Caco-2 (cell line): ENCODE measurements around the gene CACNA2D1. TPM values are rescaled to one million over a fixed set of nuclear protein-coding genes. Genes with fewer than 3 reads are reported as not detected.
"Not testable (repeated sequence)": the region's sequence is repeated elsewhere in the genome, so short reads cannot be mapped to it uniquely, and the experiment has no call there.

Experiments used
- BruUV-seq: library from RNA; stranded (reverse); fragments of 400-500 nt; replicated peaks from 2 replicates; lab custom pipeline; 2021; lab: Mats Ljungman, UMichigan
- CTCF ChIA-PET: fragments of 300-600 bp; sonication (Branson Sonifier 250); formaldehyde crosslinking; loops from one replicate; lab custom pipeline; 2022; ENCODE audit warnings: antibody characterized with exemption; lab: Charles Lee
- POLR2A ChIA-PET: fragments of 300-600 bp; sonication (Branson Sonifier 250); formaldehyde crosslinking; loops from one replicate; lab custom pipeline; 2022; ENCODE audit warnings: antibody characterized with exemption; lab: Charles Lee
- DNase-seq, 2 experiments: peaks; one replicate each; pipeline versions ENCODE4 v3.0.0 to v3.0.0-alpha.2; 2020 to 2022
- H3K27me3 ChIP-seq: replicated peaks from 2 replicates; pipeline ENCODE4 v1.6.0; 2011; ENCODE audit warnings: low read length; ENCODE audit not compliant: control insufficient read depth, insufficient read depth
- H3K36me3 ChIP-seq: 2 replicates; pipeline ENCODE4 v1.5.1; 2011; ENCODE audit warnings: low read length; ENCODE audit not compliant: control insufficient read depth, insufficient read depth
- H3K4me1 ChIP-seq: fragments of 250-450 bp; sonication (Bioruptor Pico); 2 replicates; pipeline ENCODE4 v1.5.1; 2020; ENCODE audit warnings: mild to moderate bottlenecking
- H3K4me3 ChIP-seq: 2 replicates; pipeline ENCODE4 v1.5.1; 2011; ENCODE audit warnings: low read depth, mild to moderate bottlenecking, control low read depth, low read length
- H3K9me3 ChIP-seq: fragments of 250-450 bp; sonication (Bioruptor Pico); 2 replicates; pipeline ENCODE4 v1.5.1; 2020; ENCODE audit warnings: mild to moderate bottlenecking, moderate library complexity
- H3K27ac Mint-ChIP-seq: one replicate; pipeline ENCODE4 v1.8.0; 2022; ENCODE audit warnings: mixed read lengths; ENCODE audit not compliant: unreplicated experiment
- H3K27me3 Mint-ChIP-seq: one replicate; pipeline ENCODE4 v1.8.0; 2022; ENCODE audit warnings: mixed read lengths; ENCODE audit not compliant: insufficient read depth, unreplicated experiment
- H3K36me3 Mint-ChIP-seq: one replicate; pipeline ENCODE4 v1.8.0; 2022; ENCODE audit warnings: mild to moderate bottlenecking, mixed read lengths; ENCODE audit not compliant: insufficient read depth, unreplicated experiment
- H3K4me1 Mint-ChIP-seq: one replicate; pipeline ENCODE4 v1.8.0; 2022; ENCODE audit warnings: low read depth, mixed read lengths; ENCODE audit not compliant: unreplicated experiment
- H3K4me3 Mint-ChIP-seq: one replicate; pipeline ENCODE4 v1.8.0; 2022; ENCODE audit warnings: mild to moderate bottlenecking, moderate library complexity, mixed read lengths; ENCODE audit not compliant: unreplicated experiment
- H3K9me3 Mint-ChIP-seq: one replicate; pipeline ENCODE4 v1.8.0; 2022; ENCODE audit warnings: mixed read lengths; ENCODE audit not compliant: unreplicated experiment
- intact Hi-C: fragments of 100-400 bp; cut with micrococcal nuclease; formaldehyde crosslinking; loops from one replicate; pipeline ENCODE4 v1.10.0; 2022; ENCODE audit not compliant: unreplicated experiment
- total RNA-seq: library from RNA; stranded (reverse); gene quantifications from 2 replicates; pipeline ENCODE4 v1.2.3, GENCODE V29; 2022
- TF ChIP-seq, protein P1 (sequence below), 2 experiments: fragments of 200-600 bp in 1 of 2; IDR thresholded peaks; 1 replicate in 1 of 2; 2 replicates in 1 of 2; pipeline versions ENCODE4 v1.5.1 to v1.8.0; 2011 to 2022; ENCODE audit warnings: antibody characterized with exemption in 1 of 2, control low read depth in 1 of 2, inconsistent platforms in 1 of 2, low read depth in 1 of 2, low read length in 1 of 2, mild to moderate bottlenecking in 1 of 2, moderate library complexity in 1 of 2; ENCODE audit not compliant: insufficient read depth in 1 of 2, severe bottlenecking in 1 of 2, unreplicated experiment in 1 of 2

Gene CACNA2D1
- total RNA-seq, 1 experiment from 2014 or later: not detected

DNA sequence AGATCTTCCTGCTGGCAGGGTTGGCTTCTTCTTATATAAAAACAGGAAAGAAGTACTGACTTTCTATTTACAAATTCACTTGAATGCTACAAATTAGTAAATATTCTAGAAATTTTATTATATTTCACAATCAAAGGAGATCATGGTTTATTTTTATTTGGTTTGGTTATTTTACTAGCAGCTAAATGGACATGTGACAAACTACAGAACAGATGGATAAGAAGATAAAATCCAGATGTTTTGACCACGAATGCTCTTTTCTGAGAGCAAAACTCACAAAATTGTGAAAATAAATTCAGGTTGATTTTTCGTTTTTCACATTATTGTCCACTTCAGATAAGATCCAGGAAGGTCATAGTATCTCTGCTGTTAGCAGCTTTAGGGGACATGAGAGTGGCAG lies 55.4 kb downstream of the CACNA2D1 start:
- BruUV-seq: no TSS peak

DNA sequence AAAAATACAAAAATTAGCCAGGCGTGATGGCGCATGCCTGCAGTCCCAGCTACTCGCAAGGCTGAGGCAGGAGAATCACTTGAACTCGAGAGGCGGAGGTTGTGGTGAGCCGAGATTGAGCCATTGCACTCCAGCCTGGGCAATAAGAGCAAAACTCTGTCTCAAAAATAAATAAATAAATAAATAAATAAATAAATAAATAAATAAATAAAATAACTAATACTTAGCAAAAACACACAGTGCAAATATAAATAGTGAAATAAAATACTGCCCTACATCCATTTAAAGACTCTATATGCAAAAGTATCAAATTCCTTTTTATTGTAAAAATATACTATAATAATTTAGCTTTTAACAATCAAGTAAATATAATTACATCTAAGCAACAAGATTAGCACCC lies 57.0 kb downstream of the CACNA2D1 start:
- BruUV-seq, POLR2A ChIA-PET: not testable (repeated sequence)

More for the DNA sequence above, 55.4 kb downstream of the CACNA2D1 start:
- Mint-ChIP-seq H3K27me3 (peaks cover 4% of the 10 kb centered on the region), H3K9me3 (no peaks in the 10 kb centered on the region), H3K4me1 (no peaks in the 10 kb centered on the region), H3K27ac (no peak overlapping the region), H3K4me3 (no peak overlapping the region), H3K36me3 (no peaks in the 10 kb centered on the region)
- H3K27me3 ChIP-seq: no peaks in the 10 kb centered on the region
- POLR2A ChIA-PET: no interaction called here
- no peaks in the 10 kb centered on the region for H3K4me1 ChIP-seq
- DNase-seq: no peak
- intact Hi-C loops: no loop called here
- no peaks in the 10 kb centered on the region for H3K9me3 ChIP-seq
- no peaks in the 10 kb centered on the region for H3K36me3 ChIP-seq
- TF ChIP-seq, protein P1, sequence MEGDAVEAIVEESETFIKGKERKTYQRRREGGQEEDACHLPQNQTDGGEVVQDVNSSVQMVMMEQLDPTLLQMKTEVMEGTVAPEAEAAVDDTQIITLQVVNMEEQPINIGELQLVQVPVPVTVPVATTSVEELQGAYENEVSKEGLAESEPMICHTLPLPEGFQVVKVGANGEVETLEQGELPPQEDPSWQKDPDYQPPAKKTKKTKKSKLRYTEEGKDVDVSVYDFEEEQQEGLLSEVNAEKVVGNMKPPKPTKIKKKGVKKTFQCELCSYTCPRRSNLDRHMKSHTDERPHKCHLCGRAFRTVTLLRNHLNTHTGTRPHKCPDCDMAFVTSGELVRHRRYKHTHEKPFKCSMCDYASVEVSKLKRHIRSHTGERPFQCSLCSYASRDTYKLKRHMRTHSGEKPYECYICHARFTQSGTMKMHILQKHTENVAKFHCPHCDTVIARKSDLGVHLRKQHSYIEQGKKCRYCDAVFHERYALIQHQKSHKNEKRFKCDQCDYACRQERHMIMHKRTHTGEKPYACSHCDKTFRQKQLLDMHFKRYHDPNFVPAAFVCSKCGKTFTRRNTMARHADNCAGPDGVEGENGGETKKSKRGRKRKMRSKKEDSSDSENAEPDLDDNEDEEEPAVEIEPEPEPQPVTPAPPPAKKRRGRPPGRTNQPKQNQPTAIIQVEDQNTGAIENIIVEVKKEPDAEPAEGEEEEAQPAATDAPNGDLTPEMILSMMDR (IDR thresholded peaks at IDR 0.05; ENCODE audit: insufficient read depth in 1 of 2, low read depth in 1 of 2, low read length in 1 of 2, severe bottlenecking in 1 of 2, unreplicated experiment in 1 of 2): no peak
- CTCF ChIA-PET: no interaction called here
- no peak overlapping the region for H3K4me3 ChIP-seq

DNA sequence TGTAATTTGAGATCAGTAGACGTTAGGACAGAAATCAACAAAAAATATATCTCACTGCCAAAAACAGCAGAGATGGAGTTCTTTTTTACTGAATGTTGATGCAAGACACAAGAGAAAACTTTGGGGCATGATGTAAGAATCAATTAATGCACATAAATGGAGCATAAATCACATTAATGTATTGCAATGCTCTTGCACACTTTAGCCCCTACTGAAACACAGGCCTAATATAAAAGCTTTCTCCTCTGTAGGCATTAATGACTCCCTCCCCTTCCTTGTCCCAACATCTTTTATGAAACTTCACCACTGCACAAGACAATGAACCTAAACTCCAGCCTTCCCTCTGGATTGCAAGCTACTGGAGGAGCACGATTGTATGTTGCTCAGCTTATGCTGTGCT lies 58.8 kb downstream of the CACNA2D1 start:
- Histone ChIP-seq H3K9me3 (no peaks in the 10 kb centered on the region), H3K4me1 (no peaks in the 10 kb centered on the region), H3K36me3 (no peaks in the 10 kb centered on the region), H3K4me3 (no peak overlapping the region), H3K27me3 (no peaks in the 10 kb centered on the region)
- Mint-ChIP-seq H3K4me3 (no peak overlapping the region), H3K9me3 (no peaks in the 10 kb centered on the region), H3K27ac (no peak overlapping the region), H3K36me3 (no peaks in the 10 kb centered on the region), H3K4me1 (no peaks in the 10 kb centered on the region), H3K27me3 (peaks cover 4% of the 10 kb centered on the region)
- ChIA-PET CTCF (no interaction called here), POLR2A (no interaction called here)
- no TSS peak for BruUV-seq
- no peak for DNase-seq
- intact Hi-C loops: no loop called here
- TF ChIP-seq, protein P1 (IDR thresholded peaks at IDR 0.05; ENCODE audit: insufficient read depth in 1 of 2, low read depth in 1 of 2, low read length in 1 of 2, severe bottlenecking in 1 of 2, unreplicated experiment in 1 of 2): no peak

More for the DNA sequence above, 57.0 kb downstream of the CACNA2D1 start:
- intact Hi-C loops, H3K36me3 Mint-ChIP-seq, H3K27me3 Mint-ChIP-seq, DNase-seq, H3K4me1 ChIP-seq, CTCF ChIA-PET, H3K9me3 ChIP-seq, H3K36me3 ChIP-seq, H3K27ac Mint-ChIP-seq, H3K4me1 Mint-ChIP-seq, H3K9me3 Mint-ChIP-seq, H3K27me3 ChIP-seq, H3K4me3 Mint-ChIP-seq, H3K4me3 ChIP-seq: not testable (repeated sequence)

DNA sequence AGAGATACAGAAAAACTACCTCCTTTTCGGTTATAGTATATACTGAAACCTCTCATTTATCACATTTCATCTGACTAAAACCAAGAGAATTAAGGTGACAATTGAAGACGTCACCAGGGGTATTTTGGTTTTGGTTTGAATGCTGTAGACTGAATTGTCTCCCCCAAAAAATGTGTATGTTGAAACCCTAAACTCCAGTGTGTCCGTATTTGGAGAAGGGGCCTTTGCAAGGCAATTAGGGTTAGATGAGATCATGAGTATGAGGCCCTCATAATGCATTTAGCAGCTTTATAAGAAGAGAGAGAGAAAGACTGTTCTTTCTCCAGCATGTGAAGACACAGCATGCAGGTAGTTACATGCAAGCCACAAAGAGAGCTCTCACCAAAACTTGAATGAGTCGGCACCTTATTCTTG lies 59.5 kb downstream of the CACNA2D1 start:
- Mint-ChIP-seq H3K4me1 (no peaks in the 10 kb centered on the region), H3K36me3 (no peaks in the 10 kb centered on the region), H3K27me3 (peaks cover 4% of the 10 kb centered on the region), H3K9me3 (no peaks in the 10 kb centered on the region), H3K4me3 (no peak overlapping the region), H3K27ac (no peak overlapping the region)
- Histone ChIP-seq H3K9me3 (no peaks in the 10 kb centered on the region), H3K4me1 (no peaks in the 10 kb centered on the region), H3K4me3 (no peak overlapping the region), H3K36me3 (no peaks in the 10 kb centered on the region), H3K27me3 (no peaks in the 10 kb centered on the region)
- no TSS peak for BruUV-seq
- DNase-seq: no peak
- CTCF ChIA-PET: no interaction called here
- POLR2A ChIA-PET: no interaction called here
- TF ChIP-seq, protein P1 (IDR thresholded peaks at IDR 0.05; ENCODE audit: insufficient read depth in 1 of 2, low read depth in 1 of 2, low read length in 1 of 2, severe bottlenecking in 1 of 2, unreplicated experiment in 1 of 2): no peak
- intact Hi-C loops: no loop called here
